GM03348 (cell line): ENCODE data around the gene ZNF785.
"Not testable (repeated sequence)": the region's sequence is repeated elsewhere in the genome, so short reads cannot be mapped to it uniquely, and the experiment has no call there.

ENCODE experiments used
- DNase-seq: peaks from one replicate; pipeline ENCODE4 v3.0.0; 2012; ENCODE audit warnings: low spot score

Gene ZNF785

GRCh38 chr16:30565984-30566383 is 19.5 kb downstream of the ZNF785 start:
- DNase-seq, result no peak

- DNase-seq, result no peak
These were observed 20.0 kb downstream of the ZNF785 start for GRCh38 chr16:30565526-30565925.

- DNase-seq, result no peak
These were observed 23.5 kb downstream of the ZNF785 start for GRCh38 chr16:30562021-30562420.

GRCh38 chr16:30561089-30561816 is 24.2 kb downstream of the ZNF785 start:
- peak; percentile 41 for DNase-seq

GRCh38 chr16:30559690-30560089 is 25.8 kb downstream of the ZNF785 start:
- DNase-seq, result no peak

- DNase-seq, result no peak
These were observed 26.6 kb downstream of the ZNF785 start for GRCh38 chr16:30558789-30559377.

- DNase-seq, result peak; percentile 96
These were observed 27.3 kb downstream of the ZNF785 start, which contains the start of gene ZNF764 for GRCh38 chr16:30557957-30558788. ZNF764 (minus strand) TSS chr16:30558374; CDS start chr16:30558182, 192 bp downstream.

- DNase-seq, result peak; percentile 24
These were observed 27.9 kb downstream of the ZNF785 start for GRCh38 chr16:30557707-30557956.

GRCh38 chr16:30556125-30556473 is 29.4 kb downstream of the ZNF785 start:
- no peak for DNase-seq

- DNase-seq, result no peak
These were observed 30.0 kb downstream of the ZNF785 start for GRCh38 chr16:30555315-30556124.

GRCh38 chr16:30554557-30555314 is 30.8 kb downstream of the ZNF785 start:
- no peak for DNase-seq

GRCh38 chr16:30553393-30553899 is 32.1 kb downstream of the ZNF785 start:
- no peak for DNase-seq

GRCh38 chr16:30552956-30553355 is 32.5 kb downstream of the ZNF785 start:
- DNase-seq, result no peak

GRCh38 chr16:30551781-30552180 is 33.7 kb downstream of the ZNF785 start:
- DNase-seq, result no peak

- DNase-seq, result no peak
These were observed 36.9 kb downstream of the ZNF785 start for GRCh38 chr16:30548416-30549253.

GRCh38 chr16:30546115-30546514 is 39.4 kb downstream of the ZNF785 start:
- no peak for DNase-seq

- DNase-seq, result no peak
These were observed 42.4 kb downstream of the ZNF785 start for GRCh38 chr16:30543067-30543466.

- peak; percentile 63 for DNase-seq
These were observed 43.8 kb downstream of the ZNF785 start for GRCh38 chr16:30541502-30542329.

GRCh38 chr16:30540916-30541464 is 44.5 kb downstream of the ZNF785 start:
- DNase-seq, result not testable (repeated sequence)
